AG09319 (cell line): Measurements from ENCODE around the gene ADAR.

Experiments
- DNase-seq: peaks from one replicate; pipeline ENCODE4 v3.0.0-alpha.2; 2010; ENCODE audit warnings: low read depth; ENCODE audit errors: extremely low read depth
- TF ChIP-seq, protein P1 (sequence below): IDR thresholded peaks from 2 replicates; pipeline ENCODE4 v1.5.1; 2011; ENCODE audit warnings: low read depth, mild to moderate bottlenecking, inconsistent platforms, low read length, moderate library complexity

The ADAR gene

DNA sequence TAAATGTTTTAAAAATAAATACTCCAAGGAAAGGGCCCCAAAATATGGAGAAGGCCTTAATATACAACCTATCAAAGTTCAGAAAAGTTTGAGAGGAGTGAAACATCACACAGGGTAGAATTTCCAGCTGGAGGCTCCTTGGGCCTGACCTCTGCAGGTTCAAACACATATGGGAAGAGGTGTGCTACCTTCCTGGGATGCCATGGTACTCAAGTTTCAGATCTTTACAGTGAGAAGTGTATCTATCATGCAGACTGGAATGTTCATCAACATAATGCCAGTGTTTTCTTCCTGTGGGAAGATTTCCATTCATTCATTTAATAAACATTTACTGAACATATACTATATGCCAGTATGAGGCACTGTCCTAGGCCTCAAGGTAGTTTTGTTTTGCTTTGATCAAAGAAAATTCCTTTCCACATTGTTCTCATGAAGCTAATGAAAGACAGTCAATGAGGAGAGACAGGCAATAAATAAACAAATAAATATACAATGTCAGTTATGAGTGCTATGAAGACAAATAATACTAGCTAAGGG is 14.6 kb upstream of the ADAR start:
- TF ChIP-seq, protein P1, sequence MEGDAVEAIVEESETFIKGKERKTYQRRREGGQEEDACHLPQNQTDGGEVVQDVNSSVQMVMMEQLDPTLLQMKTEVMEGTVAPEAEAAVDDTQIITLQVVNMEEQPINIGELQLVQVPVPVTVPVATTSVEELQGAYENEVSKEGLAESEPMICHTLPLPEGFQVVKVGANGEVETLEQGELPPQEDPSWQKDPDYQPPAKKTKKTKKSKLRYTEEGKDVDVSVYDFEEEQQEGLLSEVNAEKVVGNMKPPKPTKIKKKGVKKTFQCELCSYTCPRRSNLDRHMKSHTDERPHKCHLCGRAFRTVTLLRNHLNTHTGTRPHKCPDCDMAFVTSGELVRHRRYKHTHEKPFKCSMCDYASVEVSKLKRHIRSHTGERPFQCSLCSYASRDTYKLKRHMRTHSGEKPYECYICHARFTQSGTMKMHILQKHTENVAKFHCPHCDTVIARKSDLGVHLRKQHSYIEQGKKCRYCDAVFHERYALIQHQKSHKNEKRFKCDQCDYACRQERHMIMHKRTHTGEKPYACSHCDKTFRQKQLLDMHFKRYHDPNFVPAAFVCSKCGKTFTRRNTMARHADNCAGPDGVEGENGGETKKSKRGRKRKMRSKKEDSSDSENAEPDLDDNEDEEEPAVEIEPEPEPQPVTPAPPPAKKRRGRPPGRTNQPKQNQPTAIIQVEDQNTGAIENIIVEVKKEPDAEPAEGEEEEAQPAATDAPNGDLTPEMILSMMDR, result no peak
- DNase-seq, result no peak

DNA sequence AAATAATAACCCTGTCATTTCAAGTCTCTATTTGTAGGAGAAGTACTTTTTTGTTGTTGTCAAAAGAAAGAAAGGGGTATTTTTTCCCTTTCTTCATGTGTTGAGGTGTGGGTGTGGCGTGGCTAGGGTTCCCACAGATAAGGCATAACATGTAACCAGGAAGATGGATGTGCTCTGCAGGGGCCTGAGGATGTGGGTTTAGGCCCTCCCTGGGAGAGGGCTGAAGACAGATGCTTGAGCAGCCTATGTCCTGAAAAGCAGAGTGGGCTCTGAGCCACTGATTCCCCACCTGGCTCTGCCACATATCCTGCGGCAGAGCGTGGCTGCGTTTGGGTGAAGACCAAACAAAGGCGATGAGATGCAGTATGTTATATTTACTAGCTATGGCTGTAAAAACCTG is 13.9 kb upstream of the ADAR start:
- DNase-seq, result no peak
- TF ChIP-seq, protein P1, result no peak

DNA sequence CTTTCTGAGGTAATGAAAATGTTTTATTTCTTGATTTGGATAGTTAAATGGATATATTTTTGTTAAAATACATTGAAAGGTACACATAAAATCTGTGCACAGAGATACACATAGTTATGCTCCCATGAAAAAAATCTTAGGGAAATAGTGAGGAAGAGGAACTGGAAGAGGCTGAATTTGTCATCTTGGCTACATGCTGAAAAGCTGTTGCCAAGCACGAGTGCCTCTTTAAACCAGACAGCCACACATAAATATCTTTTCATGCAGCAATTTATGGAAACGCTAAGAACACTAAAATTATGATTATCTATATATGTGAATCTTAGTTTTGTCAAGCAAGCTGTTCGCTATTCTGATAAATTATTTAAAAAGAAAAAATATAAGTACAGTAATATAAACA is 12.8 kb upstream of the ADAR start:
- DNase-seq, result no peak
- TF ChIP-seq, protein P1, result no peak

DNA sequence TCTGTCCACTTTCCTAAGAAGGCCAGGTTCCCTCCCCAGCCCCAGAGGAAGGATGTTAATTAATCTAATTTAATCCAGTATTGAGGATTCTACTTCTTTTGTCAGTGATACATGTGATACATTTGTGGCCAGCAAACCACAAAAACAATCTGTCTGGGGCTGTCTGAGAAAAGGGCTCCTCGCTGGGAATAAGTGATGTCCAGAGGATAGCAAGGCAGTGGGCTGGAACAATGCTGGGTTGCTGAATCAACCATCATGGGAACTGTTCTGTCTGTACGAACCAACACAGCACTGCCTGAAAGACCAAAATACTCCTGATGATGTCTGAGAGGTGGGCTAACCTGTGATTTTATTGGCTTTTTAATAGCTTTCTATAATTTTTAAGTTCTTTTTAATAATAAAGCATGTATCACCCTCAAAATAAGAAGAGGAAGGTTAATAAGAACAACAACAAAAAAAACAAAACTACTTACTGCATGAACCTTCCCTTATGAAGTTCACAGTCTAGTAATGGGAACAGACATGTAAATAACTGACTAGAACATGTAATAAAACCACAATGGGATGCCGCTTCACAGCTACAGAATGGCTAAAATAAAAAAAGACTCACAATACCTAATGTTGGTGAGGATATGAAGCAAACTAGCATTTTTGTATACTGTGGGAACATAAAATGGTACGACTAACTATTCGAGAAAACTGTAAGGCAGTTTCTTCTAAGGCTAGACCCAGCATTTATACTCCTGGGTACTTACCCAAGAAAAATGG is 11.4 kb upstream of the ADAR start:
- no peak for DNase-seq
- TF ChIP-seq, protein P1, result no peak

DNA sequence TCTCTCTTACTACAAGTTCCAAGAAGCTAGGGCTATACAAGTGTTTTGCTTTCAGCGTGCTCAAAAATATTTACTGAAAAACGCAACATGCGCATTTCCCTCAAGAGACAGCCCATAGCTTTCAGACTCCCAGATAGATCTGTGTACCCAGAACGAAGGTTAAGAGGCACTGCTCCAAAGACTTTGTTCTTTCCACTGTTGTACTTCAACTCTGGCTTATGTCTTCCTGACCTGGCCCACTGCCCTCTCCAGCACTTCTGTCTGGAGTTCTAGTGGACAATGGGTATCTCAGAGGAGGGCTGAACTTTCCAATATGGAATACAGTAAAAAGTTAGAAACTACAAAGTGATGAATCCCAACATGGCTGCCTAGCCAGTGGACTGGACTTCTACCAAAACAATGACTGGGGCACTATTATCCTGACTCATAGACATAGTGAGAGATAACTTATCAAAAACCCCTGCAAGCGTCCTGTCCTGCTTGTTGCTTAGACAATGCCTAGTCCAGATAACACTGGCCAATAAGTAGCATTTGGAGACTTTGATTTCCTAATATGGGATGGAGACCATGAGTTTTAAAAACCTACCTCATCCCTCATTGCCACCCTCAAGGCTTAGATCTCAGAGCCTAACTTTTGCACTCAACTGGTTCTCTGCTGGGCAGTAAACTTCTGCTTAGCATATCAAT is 8.8 kb upstream of the ADAR start:
- no peak for DNase-seq
- TF ChIP-seq, protein P1, result no peak

DNA sequence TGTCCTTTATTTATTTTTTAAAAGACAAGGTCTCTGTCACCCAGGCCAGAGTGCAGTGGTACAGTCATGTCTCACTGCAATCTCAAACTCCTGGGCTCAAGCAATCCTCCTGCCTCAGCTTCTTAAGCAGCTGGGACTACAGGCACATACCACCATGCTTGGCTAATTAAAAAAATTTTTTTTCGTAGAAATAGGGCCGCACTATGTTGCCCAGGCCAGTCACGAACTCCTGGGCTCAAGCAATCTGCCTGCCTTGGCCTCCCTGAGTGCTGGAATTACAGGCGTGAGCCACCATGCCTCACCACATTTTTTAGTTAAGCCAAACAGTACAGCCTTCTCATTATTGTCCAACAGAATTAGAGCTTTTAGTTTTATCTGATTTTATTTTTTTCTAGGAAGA is 7.4 kb upstream of the ADAR start:
- no peak for DNase-seq
- TF ChIP-seq, protein P1, result no peak

DNA sequence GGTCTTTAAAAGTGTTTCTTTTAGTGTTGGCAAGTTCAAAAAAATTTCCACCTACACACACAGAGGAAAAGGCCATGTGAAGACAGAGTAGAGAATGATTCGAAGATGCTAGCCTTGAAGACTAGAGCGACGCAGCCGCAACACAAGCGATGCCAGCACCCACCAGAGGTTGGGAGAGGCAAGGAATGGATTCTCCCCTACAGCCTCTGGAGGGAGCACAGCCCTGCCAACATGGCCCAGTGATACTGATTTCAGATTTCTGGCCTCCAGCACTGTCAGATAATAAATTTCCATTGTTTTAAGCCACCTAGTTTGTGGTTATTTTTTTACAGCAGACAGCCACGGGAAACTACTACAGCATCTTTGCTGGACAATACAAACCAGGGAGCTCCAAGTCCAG is 6.9 kb upstream of the ADAR start:
- DNase-seq, result no peak
- TF ChIP-seq, protein P1, result no peak
